Kidney epithelial cell (primary cell): ENCODE measurements around the gene HTR4. TPM values are rescaled to one million over a fixed set of nuclear protein-coding genes. Genes with fewer than 3 reads are reported as not detected.

Source experiments
- DNase-seq: peaks from one replicate; pipeline ENCODE4 v3.0.0-alpha.2; 2010; ENCODE audit warnings: low read depth
- H3K27me3 ChIP-seq: 2 replicates; pipeline ENCODE4 v1.6.0; 2011; ENCODE audit warnings: low read length; ENCODE audit not compliant: control insufficient read depth, insufficient read depth
- H3K36me3 ChIP-seq: 2 replicates; pipeline ENCODE4 v1.5.1; 2011; ENCODE audit warnings: low read length; ENCODE audit not compliant: control insufficient read depth, insufficient read depth
- H3K4me3 ChIP-seq: 2 replicates; pipeline ENCODE4 v1.5.1; 2011; ENCODE audit warnings: low read depth, mild to moderate bottlenecking, control low read depth, low read length
- CTCF ChIP-seq: IDR thresholded peaks from 2 replicates; pipeline ENCODE4 v1.5.1; 2011; ENCODE audit warnings: mild to moderate bottlenecking, moderate library complexity, low read length, control low read depth, inconsistent platforms; ENCODE audit not compliant: insufficient read depth, poor library complexity, severe bottlenecking
- total RNA-seq: library from RNA; depleted of rRNA; stranded (reverse); fragments of >200 nt; gene quantifications from 2 replicates; pipeline ENCODE4 v1.2.3, GENCODE V29; 2015

Gene HTR4
- total RNA-seq, 1 donor from 2014 or later, result not detected

- no peak for TF ChIP-seq CTCF
Measured at GRCh38 chr5:148438933-148439332, 215.4 kb downstream of the HTR4 start.

GRCh38 chr5:148437249-148437648, 217.1 kb downstream of the HTR4 start:
- Histone ChIP-seq H3K27me3 (no peaks in the 10 kb centered on the region), H3K4me3 (no peak overlapping the region), H3K36me3 (no peaks in the 10 kb centered on the region)
- no peak for DNase-seq
- no peak for TF ChIP-seq CTCF

More at GRCh38 chr5:148438933-148439332, 215.4 kb downstream of the HTR4 start:
- Histone ChIP-seq H3K27me3 (no peaks in the 10 kb centered on the region), H3K4me3 (no peak overlapping the region), H3K36me3 (no peaks in the 10 kb centered on the region)
- no peak for DNase-seq

- no peaks in the 10 kb centered on the region for H3K27me3 ChIP-seq
- no peak overlapping the region for H3K4me3 ChIP-seq
- DNase-seq, result no peak
- no peak for TF ChIP-seq CTCF
- no peaks in the 10 kb centered on the region for H3K36me3 ChIP-seq
Measured at GRCh38 chr5:148436029-148436428, 218.3 kb downstream of the HTR4 start.

GRCh38 chr5:148433826-148434225, 220.5 kb downstream of the HTR4 start:
- no peak for DNase-seq
- H3K4me3 ChIP-seq, result no peak overlapping the region

More at GRCh38 chr5:148433826-148434225, 220.5 kb downstream of the HTR4 start:
- H3K27me3 ChIP-seq, result no peaks in the 10 kb centered on the region
- TF ChIP-seq CTCF, result no peak
- H3K36me3 ChIP-seq, result no peaks in the 10 kb centered on the region

Other genes starting within 250 kb of the HTR4 start
- 0.75 and 1.2 TPM in 2 replicates for gene ADRB2, start 172.1 kb upstream of the HTR4 start, total RNA-seq